ENCODE data around the gene PLXNB3.

DNA sequence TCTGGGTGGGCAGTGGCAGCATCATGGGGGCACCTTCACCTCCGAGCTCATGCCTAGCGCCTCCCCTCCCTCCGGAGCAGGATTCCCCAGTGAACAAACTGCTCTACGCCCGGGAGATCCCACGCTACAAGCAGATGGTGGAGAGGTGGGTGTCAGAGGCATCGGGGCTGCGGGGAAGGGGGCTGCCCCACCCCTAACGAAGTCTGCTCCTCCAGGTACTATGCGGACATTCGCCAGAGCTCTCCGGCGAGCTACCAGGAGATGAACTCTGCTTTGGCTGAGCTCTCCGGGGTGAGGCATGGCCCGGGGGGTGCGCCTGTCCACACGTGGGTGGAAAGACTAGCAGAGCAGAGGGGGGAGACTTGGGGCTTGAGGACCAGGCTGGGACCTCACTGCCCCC is 14.1 kb downstream of the PLXNB3 start:
- no peak for TF ChIP-seq RAD21 (CRISPR knock-in tag; IDR thresholded peaks at IDR 0.05)
- TF ChIP-seq, protein P1, sequence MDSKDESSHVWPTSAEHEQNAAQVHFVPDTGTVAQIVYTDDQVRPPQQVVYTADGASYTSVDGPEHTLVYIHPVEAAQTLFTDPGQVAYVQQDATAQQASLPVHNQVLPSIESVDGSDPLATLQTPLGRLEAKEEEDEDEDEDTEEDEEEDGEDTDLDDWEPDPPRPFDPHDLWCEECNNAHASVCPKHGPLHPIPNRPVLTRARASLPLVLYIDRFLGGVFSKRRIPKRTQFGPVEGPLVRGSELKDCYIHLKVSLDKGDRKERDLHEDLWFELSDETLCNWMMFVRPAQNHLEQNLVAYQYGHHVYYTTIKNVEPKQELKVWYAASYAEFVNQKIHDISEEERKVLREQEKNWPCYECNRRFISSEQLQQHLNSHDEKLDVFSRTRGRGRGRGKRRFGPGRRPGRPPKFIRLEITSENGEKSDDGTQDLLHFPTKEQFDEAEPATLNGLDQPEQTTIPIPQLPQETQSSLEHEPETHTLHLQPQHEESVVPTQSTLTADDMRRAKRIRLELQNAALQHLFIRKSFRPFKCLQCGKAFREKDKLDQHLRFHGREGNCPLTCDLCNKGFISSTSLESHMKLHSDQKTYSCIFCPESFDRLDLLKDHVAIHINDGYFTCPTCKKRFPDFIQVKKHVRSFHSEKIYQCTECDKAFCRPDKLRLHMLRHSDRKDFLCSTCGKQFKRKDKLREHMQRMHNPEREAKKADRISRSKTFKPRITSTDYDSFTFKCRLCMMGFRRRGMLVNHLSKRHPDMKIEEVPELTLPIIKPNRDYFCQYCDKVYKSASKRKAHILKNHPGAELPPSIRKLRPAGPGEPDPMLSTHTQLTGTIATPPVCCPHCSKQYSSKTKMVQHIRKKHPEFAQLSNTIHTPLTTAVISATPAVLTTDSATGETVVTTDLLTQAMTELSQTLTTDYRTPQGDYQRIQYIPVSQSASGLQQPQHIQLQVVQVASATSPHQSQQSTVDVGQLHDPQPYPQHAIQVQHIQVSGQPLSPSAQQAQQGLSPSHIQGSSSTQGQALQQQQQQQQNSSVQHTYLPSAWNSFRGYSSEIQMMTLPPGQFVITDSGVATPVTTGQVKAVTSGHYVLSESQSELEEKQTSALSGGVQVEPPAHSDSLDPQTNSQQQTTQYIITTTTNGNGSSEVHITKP (CRISPR knock-in tag; IDR thresholded peaks at IDR 0.05; ENCODE audit: low read depth): no peak
- TF ChIP-seq GPN1 (CRISPR knock-in tag; IDR thresholded peaks at IDR 0.05; ENCODE audit: borderline replicate concordance): no peak
- no peak for TF ChIP-seq ZNF557 (CRISPR knock-in tag; IDR thresholded peaks at IDR 0.05)
- TF ChIP-seq, protein P2, sequence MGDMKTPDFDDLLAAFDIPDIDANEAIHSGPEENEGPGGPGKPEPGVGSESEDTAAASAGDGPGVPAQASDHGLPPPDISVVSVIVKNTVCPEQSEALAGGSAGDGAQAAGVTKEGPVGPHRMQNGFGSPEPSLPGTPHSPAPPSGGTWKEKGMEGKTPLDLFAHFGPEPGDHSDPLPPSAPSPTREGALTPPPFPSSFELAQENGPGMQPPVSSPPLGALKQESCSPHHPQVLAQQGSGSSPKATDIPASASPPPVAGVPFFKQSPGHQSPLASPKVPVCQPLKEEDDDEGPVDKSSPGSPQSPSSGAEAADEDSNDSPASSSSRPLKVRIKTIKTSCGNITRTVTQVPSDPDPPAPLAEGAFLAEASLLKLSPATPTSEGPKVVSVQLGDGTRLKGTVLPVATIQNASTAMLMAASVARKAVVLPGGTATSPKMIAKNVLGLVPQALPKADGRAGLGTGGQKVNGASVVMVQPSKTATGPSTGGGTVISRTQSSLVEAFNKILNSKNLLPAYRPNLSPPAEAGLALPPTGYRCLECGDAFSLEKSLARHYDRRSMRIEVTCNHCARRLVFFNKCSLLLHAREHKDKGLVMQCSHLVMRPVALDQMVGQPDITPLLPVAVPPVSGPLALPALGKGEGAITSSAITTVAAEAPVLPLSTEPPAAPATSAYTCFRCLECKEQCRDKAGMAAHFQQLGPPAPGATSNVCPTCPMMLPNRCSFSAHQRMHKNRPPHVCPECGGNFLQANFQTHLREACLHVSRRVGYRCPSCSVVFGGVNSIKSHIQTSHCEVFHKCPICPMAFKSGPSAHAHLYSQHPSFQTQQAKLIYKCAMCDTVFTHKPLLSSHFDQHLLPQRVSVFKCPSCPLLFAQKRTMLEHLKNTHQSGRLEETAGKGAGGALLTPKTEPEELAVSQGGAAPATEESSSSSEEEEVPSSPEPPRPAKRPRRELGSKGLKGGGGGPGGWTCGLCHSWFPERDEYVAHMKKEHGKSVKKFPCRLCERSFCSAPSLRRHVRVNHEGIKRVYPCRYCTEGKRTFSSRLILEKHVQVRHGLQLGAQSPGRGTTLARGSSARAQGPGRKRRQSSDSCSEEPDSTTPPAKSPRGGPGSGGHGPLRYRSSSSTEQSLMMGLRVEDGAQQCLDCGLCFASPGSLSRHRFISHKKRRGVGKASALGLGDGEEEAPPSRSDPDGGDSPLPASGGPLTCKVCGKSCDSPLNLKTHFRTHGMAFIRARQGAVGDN (CRISPR knock-in tag; IDR thresholded peaks at IDR 0.05): no peak
- TF ChIP-seq RELA (CRISPR knock-in tag; IDR thresholded peaks at IDR 0.05): no peak
- TF ChIP-seq, protein P3, sequence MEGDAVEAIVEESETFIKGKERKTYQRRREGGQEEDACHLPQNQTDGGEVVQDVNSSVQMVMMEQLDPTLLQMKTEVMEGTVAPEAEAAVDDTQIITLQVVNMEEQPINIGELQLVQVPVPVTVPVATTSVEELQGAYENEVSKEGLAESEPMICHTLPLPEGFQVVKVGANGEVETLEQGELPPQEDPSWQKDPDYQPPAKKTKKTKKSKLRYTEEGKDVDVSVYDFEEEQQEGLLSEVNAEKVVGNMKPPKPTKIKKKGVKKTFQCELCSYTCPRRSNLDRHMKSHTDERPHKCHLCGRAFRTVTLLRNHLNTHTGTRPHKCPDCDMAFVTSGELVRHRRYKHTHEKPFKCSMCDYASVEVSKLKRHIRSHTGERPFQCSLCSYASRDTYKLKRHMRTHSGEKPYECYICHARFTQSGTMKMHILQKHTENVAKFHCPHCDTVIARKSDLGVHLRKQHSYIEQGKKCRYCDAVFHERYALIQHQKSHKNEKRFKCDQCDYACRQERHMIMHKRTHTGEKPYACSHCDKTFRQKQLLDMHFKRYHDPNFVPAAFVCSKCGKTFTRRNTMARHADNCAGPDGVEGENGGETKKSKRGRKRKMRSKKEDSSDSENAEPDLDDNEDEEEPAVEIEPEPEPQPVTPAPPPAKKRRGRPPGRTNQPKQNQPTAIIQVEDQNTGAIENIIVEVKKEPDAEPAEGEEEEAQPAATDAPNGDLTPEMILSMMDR (CRISPR knock-in tag; IDR thresholded peaks at IDR 0.05): no peak

Data from HepG2 (cell line).